Muscle layer of duodenum (tissue), 2 donors: ENCODE data around the gene WHRN.
A peak's percentile ranks its signal among the peaks of the same experiment; 100 is the strongest.

Source experiments
- H3K27ac ChIP-seq: one replicate; pipeline ENCODE4 v1.7.0; 2013; ENCODE audit warnings: mild to moderate bottlenecking, low read length
- H3K27me3 ChIP-seq: one replicate; pipeline ENCODE4 v1.7.0; 2013; ENCODE audit warnings: low read depth, mild to moderate bottlenecking, control low read depth, low read length
- H3K36me3 ChIP-seq, 2 donors: one replicate each; pipeline ENCODE4 v1.7.0; 2013; ENCODE audit warnings: low read length in 2 of 2, control low read depth in 1 of 2, mild to moderate bottlenecking in 1 of 2; ENCODE audit not compliant: insufficient read depth in 2 of 2, control insufficient read depth in 1 of 2
- H3K4me1 ChIP-seq, 2 donors: one replicate each; pipeline ENCODE4 v1.7.0; 2013; ENCODE audit warnings: low read length in 2 of 2, mild to moderate bottlenecking in 2 of 2, control low read depth in 1 of 2, moderate library complexity in 1 of 2; ENCODE audit not compliant: insufficient read depth in 2 of 2, control insufficient read depth in 1 of 2
- H3K4me3 ChIP-seq, 2 donors: one replicate each; pipeline ENCODE4 v1.7.0; 2013; ENCODE audit warnings: low read length in 2 of 2, low read depth in 1 of 2, mild to moderate bottlenecking in 1 of 2
- H3K9me3 ChIP-seq, 2 donors: one replicate each; pipeline ENCODE4 v1.7.0; 2013; ENCODE audit warnings: low read length in 2 of 2, control low read depth in 1 of 2, mild to moderate bottlenecking in 1 of 2; ENCODE audit not compliant: control insufficient read depth in 1 of 2
- donor health status: healthy.

The WHRN gene

DNA sequence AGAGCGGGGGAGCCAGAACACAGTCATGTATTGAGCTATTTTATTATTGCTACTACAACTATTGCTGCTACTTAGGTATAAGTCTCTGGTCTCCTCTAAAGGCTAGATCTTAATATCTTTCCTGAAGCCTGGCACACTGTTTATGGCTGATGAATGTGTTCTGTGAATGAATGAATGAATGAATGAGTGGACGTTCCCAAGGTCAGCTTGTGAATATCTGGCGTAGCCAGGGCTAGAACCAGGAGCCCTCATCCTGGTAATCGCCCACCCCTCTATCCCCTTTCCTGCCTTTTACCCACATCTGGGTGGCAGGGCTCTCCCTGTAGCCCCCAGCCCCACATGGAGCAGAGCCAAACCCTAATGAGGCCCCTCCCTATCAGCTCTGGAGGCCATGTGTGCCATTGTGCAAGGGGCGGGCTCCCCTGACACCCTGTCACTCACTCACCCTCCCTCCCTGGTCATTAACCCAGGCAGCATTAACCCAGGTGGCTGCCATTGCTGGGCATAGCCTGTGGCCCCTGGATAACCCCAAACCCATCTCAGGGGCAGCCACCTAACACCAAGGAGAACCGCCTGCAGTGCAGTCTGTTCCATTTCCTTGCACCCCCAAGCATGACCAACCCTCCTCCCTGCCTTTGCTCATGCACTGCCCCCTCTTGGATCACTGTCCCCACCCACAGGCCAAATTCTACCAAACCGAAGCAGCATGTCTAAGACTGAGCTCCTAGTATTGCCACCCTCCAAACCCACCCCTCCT lies 115.5 kb downstream of the WHRN start:
- no peaks in the 10 kb centered on the region for H3K36me3 ChIP-seq
- peaks cover 26 to 57% of the 10 kb centered on the region in 2 donors for H3K4me1 ChIP-seq
- no peaks in the 10 kb centered on the region for H3K27me3 ChIP-seq
- H3K27ac ChIP-seq: peak overlapping the region; percentile 49
- H3K9me3 ChIP-seq: no peaks in the 10 kb centered on the region
- H3K4me3 ChIP-seq: no peak overlapping the region

DNA sequence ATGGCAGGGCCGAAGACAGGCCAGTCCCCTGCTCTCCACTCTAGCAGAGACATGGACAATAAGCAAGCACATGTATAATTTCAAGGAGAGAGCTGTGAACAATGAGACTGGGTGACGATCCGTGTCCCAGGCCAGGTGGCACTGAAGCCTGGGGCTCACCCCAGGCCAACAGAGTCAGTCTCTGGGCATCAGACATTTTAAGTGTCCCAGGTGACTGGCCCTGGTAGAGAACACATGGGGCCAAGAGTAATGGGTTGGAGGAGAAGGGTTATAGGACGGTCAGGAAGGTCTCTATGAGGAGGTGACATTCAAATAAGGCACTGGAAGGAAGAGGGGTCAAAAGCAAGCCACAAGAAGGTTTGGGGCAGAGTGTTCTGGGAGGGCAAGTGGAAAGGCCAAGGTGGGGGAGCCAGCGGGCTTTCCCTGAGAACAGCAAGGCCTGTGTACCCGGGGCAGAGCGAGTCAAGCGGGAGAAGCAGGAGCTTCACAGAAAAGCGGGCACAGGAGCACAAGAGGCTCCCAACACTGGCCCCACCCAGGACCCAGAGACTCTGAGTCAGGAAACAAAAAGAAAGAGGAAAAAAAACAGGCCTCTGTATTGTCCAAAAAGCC lies 116.4 kb downstream of the WHRN start:
- peak overlapping the region in 1 of 2 donors; percentile 88 for H3K4me3 ChIP-seq
- H3K4me1 ChIP-seq: peaks cover 29 to 59% of the 10 kb centered on the region in 2 donors
- H3K27ac ChIP-seq: peak overlapping the region; percentile 93
- no peaks in the 10 kb centered on the region for H3K9me3 ChIP-seq
- no peaks in the 10 kb centered on the region for H3K36me3 ChIP-seq
- no peaks in the 10 kb centered on the region for H3K27me3 ChIP-seq

DNA sequence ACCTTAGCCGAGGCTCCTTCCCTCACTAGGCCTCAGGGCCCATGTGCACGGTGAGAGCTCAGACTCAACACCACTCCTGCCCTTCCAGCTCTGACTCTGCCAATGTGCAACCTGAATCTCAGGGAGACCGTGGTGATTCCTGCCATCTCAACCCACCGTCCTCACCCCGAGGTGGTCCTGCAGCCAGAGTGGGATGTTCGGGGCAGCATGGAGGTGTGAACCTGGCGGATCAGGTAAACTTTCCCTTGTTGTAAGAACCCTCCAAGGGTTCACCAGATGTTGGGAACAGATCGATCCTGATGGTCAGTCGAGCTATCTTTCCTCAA lies 117.0 kb downstream of the WHRN start:
- no peaks in the 10 kb centered on the region for H3K27me3 ChIP-seq

DNA sequence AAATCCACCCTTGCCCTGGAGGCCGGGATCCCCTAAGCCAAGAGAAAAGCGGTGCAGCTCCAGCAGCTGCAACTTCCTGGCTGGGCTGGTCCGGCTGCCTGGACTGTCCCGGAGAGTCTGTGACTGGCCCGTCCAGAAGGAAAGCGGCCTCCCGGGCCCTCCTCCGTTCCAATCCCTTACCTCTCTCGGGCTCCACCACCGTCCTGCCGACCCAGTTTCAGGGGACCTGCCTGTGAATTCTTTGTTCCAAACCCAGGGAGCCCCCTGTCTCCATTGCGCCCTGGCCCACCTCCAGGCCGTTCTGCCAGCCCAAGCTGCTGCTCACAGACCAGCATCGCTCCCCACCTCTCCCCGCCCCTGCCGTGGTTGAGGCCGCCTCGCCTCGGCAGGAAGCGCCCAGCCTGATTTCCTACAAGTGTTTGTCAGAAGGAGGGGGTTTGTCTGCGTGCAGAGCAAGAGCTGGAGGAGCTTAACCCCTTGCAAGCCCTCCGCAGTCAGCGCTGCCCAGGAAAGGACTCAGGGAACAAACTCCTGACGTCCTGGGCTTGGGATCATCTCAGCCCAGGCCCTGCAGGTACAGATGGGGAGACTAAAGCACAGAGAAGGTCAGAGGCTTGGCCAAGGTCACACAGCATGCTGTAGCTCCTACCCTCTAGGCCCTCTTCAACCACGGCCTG lies 117.5 kb downstream of the WHRN start, which contains the start of gene AKNA:
TSS of gene AKNA (minus strand) at position 303 of the 677 bp plus-strand sequence. CDS start 6,649 bp downstream, outside the sequence.
- Histone ChIP-seq H3K27ac (peak within 1 kb of the TSS; percentile 93), H3K4me3 (peak within 1 kb of the TSS; percentile 68 to 88), H3K9me3 (no peaks in the 10 kb centered on the region), H3K36me3 (peaks cover 0 to 5% of the 10 kb centered on the region in 2 donors), H3K27me3 (no peaks in the 10 kb centered on the region), H3K4me1 (peaks cover 34 to 69% of the 10 kb centered on the region in 2 donors)

More for the DNA sequence above, 117.0 kb downstream of the WHRN start:
- peak overlapping the region; percentile 93 for H3K27ac ChIP-seq
- peaks cover 32 to 65% of the 10 kb centered on the region in 2 donors for H3K4me1 ChIP-seq
- no peaks in the 10 kb centered on the region for H3K9me3 ChIP-seq
- peak overlapping the region; percentile 68 to 88 for H3K4me3 ChIP-seq
- peaks cover 0 to 2% of the 10 kb centered on the region in 2 donors for H3K36me3 ChIP-seq

DNA sequence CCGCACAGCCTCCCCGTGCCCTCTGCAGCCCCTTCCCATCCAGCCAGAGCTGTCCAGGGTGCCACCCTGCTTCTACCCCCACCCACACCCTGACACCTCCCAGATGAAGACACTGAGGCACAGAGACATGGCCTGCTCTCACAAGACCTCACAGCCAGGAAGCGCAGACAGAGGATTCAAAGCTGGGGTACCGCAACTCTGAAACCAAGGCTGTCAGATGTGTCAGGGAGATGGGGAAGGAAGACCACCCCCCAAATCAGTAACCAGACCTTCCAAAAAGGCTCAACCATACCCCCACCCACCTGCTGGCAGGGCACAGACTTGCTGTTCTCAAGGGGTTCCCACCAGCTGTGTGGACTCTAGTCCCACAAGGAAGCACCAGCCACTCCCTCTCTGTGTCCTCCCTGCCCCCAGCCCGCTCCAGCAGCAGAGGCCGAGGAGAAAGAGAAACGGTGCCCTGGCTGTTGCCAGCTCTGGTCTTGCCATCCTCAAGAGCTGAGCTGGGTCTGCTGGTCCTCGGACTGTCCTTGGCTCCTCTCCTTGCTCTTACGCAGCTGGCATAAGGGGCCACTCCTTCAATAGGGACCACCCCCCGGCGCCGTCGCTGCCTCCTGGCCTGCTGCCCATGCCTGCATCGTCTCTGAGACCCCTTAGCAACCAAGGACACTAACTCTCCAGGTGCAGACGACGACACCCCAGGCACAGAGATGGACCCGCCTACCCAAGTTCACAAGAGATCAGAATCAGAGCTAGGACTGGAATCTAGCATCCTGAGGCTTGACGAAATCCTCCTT lies 118.2 kb downstream of the WHRN start:
- Histone ChIP-seq H3K27ac (peak overlapping the region; percentile 93), H3K9me3 (no peaks in the 10 kb centered on the region), H3K4me1 (peaks cover 34 to 70% of the 10 kb centered on the region in 2 donors), H3K27me3 (no peaks in the 10 kb centered on the region), H3K4me3 (peak overlapping the region; percentile 68 to 88), H3K36me3 (peaks cover 0 to 5% of the 10 kb centered on the region in 2 donors)

DNA sequence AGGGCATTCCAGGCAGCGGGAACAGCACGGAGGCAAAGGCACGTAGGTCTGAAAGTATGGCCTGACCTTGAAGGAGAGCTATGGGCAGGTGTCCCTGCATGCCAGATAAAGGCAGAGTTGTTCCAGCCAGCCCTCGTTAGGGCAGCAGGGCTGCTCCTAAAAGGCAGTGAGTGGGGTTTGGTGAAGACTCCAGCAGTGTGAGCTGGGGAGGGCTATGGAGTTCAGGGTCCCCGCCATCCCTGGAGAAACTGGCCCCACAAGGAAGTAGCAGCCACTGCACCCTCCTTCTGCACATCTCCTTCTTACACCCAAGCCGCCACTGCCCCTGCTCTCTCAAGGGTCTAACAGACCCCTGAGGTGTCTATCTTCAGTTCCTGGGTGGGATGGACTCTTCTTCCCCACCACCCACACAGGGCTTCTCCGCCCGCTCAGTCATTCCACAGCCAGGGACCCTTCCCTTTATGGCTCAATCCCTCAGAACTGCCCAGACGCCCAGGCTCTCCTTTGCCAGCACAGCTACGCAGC lies 118.8 kb downstream of the WHRN start:
- peaks cover 34 to 74% of the 10 kb centered on the region in 2 donors for H3K4me1 ChIP-seq
- peak overlapping the region; percentile 68 to 88 for H3K4me3 ChIP-seq
- peak overlapping the region; percentile 93 for H3K27ac ChIP-seq
- peaks cover 0 to 5% of the 10 kb centered on the region in 2 donors for H3K36me3 ChIP-seq
- H3K27me3 ChIP-seq: no peaks in the 10 kb centered on the region
- no peaks in the 10 kb centered on the region for H3K9me3 ChIP-seq

DNA sequence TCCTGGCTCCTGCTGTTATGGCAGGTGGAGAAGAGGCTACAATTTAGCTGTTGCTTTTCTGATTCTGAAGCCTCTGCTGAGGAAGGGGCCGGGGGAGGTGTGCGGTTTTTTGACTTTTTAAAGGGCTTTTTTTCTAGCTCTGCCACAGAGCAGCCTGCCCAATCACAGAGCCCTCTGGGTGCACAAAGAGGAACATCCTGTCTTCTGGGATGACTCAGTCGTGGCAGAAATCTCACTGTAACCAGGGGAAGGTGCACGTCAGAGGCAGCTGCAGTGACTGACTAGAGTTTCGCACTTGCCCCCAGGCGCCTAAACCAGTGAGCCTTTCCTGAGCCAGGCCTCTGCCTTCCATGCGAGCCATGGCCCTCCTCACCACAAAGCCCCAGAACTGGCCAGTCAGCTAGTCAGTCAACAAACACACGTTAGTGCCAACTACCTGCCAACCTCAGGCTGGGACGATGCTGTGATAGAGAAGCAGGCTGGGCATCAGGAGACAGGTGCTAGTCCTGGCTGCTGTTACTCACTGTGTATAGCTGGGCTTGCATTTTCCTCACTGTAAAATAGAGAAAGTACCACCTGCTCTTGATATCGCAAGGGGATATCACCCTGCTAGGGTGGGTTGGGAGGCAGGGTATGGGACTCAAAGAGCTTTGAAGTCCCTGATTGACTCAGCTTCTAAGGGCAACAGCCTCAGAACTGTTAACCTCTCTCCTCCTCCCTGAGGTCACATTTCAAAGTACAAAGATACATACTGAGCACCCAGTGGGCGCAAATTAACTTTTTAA lies 119.7 kb downstream of the WHRN start:
- H3K27ac ChIP-seq: peak overlapping the region; percentile 93
- peaks cover 33 to 74% of the 10 kb centered on the region in 2 donors for H3K4me1 ChIP-seq
- H3K27me3 ChIP-seq: no peaks in the 10 kb centered on the region
- H3K9me3 ChIP-seq: no peaks in the 10 kb centered on the region
- peak overlapping the region; percentile 68 to 88 for H3K4me3 ChIP-seq
- H3K36me3 ChIP-seq: peaks cover 0 to 10% of the 10 kb centered on the region in 2 donors

DNA sequence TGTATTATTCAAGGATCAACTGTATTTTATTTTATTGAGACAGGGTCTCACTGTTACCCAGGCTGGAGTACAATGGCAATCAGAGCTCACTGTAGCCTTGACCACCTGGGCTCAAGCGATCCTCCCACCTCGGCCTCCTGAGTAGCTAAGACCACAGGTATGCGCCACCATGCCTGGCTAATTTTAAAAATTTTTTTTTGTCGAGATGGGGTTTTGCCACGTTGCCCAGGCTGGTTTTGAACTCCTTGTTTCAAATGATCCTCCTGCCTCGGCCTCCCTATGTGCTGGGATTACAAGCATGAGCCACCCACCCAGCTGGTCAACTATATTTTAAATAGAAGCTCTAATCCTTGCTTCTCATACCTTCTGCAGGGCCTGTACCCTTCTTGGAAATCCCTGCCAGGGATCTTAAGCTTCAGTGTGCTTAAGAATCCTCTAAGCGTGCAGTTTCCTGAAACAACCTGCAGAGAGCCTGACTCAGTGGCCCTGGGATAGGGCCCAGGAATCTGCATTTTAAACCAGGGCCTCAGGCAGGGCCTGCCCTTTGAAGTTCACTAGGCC lies 120.4 kb downstream of the WHRN start:
- Histone ChIP-seq H3K27me3 (no peaks in the 10 kb centered on the region), H3K4me3 (peak overlapping the region; percentile 2 to 26), H3K4me1 (peaks cover 30 to 70% of the 10 kb centered on the region in 2 donors)

DNA sequence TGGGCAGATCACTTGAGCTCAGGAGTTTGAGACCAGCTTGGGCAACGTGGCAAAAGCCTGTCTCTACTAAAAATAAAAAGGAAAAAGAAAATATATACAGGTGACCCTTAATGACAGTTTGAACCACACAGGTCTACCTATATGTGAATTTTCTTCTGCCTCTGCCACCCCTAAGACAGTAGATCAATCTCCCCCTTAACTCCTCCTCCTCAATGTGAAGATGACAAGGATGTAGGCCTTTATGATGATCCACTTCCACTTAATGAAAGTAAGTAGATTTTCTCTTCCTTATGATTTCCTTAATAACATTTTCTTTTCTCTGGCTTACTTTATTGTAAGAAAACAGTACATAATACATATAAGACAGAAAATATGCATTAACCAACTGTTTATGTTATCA lies 120.9 kb downstream of the WHRN start:
- H3K9me3 ChIP-seq: no peaks in the 10 kb centered on the region
- H3K36me3 ChIP-seq: peaks cover 10 to 16% of the 10 kb centered on the region in 2 donors
- H3K27ac ChIP-seq: peak overlapping the region; percentile 93
- peaks cover 30 to 65% of the 10 kb centered on the region in 2 donors for H3K4me1 ChIP-seq
- no peaks in the 10 kb centered on the region for H3K27me3 ChIP-seq
- H3K4me3 ChIP-seq: no peak overlapping the region

More for the DNA sequence above, 120.4 kb downstream of the WHRN start:
- H3K27ac ChIP-seq: peak overlapping the region; percentile 93
- no peaks in the 10 kb centered on the region for H3K9me3 ChIP-seq
- H3K36me3 ChIP-seq: peaks cover 4 to 10% of the 10 kb centered on the region in 2 donors
